Thoracic aorta (tissue), 2 donors: ENCODE data around the gene PTN. TPM values are rescaled to one million over a fixed set of nuclear protein-coding genes. Genes with fewer than 3 reads are reported as not detected.

Experiments used
- ATAC-seq: fragments of 150-250 bp; one replicate; pipeline ENCODE4 v1.8.0; 2017; ENCODE audit warnings: low read depth; ENCODE audit not compliant: insufficient number of reproducible peaks, low FRiP score
- DNase-seq: peaks from one replicate; pipeline ENCODE4 v3.0.0-alpha.2; 2020; ENCODE audit warnings: low spot score
- H3K27ac ChIP-seq, 2 donors: fragments of 200-600 bp; sonication (generic); 1 replicate in 1 of 2; 2 replicates in 1 of 2; pipeline ENCODE4 v1.5.1; 2016; ENCODE audit warnings: mild to moderate bottlenecking in 2 of 2, moderate library complexity in 2 of 2
- H3K27me3 ChIP-seq: fragments of 200-600 bp; sonication (generic); replicated peaks from 2 replicates; pipeline ENCODE4 v1.6.0; 2016; ENCODE audit warnings: mild to moderate bottlenecking; ENCODE audit not compliant: insufficient read depth
- H3K36me3 ChIP-seq: fragments of 200-600 bp; sonication (generic); one replicate; pipeline ENCODE4 v1.5.1; 2016
- H3K4me1 ChIP-seq, 2 donors: fragments of 200-600 bp; sonication (generic); 1 replicate in 1 of 2; 2 replicates in 1 of 2; pipeline versions ENCODE4 v1.5.1 to v1.6.0; 2016; ENCODE audit warnings: low read depth in 2 of 2, mild to moderate bottlenecking in 1 of 2; ENCODE audit not compliant: control insufficient read depth in 1 of 2
- H3K4me3 ChIP-seq: fragments of 200-600 bp; sonication (generic); 2 replicates; pipeline ENCODE4 v1.5.1; 2016; ENCODE audit warnings: mild to moderate bottlenecking
- H3K9me3 ChIP-seq: fragments of 200-600 bp; sonication (generic); 2 replicates; pipeline ENCODE4 v1.5.1; 2016
- total RNA-seq, 2 donors: library from RNA; depleted of rRNA; stranded (reverse); fragments of >200 nt; gene quantifications; one replicate each; pipeline versions ENCODE4 v1.1.0 to v1.2.3, GENCODE V29; 2016
- TF ChIP-seq, protein P1 (sequence below): fragments of 200-600 bp; sonication (generic); IDR thresholded peaks from one replicate; pipeline ENCODE4 v1.5.1; 2019; ENCODE audit warnings: antibody characterized with exemption

PTN gene
- total RNA-seq, 2 donors from 2014 or later, result 4.7 to 12.5 TPM

DNA sequence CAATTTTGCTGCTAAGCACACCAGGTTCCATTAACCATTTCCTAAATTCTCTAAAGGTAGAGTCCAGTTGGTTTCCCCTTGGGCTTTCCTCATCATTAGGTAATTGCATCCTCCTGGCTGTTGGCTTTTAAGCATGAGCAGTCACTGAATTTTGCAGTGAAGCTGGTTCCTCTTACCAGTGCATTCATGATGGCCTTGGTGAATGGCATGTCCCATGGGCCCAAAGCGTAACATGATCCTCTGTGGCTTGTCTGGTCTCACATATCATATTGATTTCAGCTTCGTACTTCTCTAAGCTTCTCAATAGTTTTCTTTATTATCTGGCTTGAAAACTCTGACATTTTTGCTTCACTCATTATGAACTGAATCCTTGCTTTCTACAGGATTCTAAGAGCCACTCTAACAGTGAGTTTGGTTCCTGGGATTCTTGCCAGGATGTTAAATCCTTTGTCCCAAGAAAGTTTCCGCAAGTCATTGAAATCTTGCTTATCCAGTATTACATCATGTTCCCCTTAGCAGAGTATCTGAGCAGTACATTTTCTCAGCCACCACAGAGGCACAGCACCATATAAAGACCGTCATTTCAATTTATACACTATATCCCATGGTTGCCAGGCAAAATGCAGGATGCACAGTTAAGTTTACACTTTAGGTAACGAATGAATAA is 134.2 kb downstream of the PTN start:
- no peak for DNase-seq
- TF ChIP-seq, protein P1, sequence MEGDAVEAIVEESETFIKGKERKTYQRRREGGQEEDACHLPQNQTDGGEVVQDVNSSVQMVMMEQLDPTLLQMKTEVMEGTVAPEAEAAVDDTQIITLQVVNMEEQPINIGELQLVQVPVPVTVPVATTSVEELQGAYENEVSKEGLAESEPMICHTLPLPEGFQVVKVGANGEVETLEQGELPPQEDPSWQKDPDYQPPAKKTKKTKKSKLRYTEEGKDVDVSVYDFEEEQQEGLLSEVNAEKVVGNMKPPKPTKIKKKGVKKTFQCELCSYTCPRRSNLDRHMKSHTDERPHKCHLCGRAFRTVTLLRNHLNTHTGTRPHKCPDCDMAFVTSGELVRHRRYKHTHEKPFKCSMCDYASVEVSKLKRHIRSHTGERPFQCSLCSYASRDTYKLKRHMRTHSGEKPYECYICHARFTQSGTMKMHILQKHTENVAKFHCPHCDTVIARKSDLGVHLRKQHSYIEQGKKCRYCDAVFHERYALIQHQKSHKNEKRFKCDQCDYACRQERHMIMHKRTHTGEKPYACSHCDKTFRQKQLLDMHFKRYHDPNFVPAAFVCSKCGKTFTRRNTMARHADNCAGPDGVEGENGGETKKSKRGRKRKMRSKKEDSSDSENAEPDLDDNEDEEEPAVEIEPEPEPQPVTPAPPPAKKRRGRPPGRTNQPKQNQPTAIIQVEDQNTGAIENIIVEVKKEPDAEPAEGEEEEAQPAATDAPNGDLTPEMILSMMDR, result no peak
- Histone ChIP-seq H3K9me3 (no peaks in the 10 kb centered on the region), H3K36me3 (no peaks in the 10 kb centered on the region), H3K27me3 (no peaks in the 10 kb centered on the region), H3K4me3 (no peak overlapping the region), H3K4me1 (no peaks in the 10 kb centered on the region), H3K27ac (no peak overlapping the region)
- no peak for ATAC-seq

DNA sequence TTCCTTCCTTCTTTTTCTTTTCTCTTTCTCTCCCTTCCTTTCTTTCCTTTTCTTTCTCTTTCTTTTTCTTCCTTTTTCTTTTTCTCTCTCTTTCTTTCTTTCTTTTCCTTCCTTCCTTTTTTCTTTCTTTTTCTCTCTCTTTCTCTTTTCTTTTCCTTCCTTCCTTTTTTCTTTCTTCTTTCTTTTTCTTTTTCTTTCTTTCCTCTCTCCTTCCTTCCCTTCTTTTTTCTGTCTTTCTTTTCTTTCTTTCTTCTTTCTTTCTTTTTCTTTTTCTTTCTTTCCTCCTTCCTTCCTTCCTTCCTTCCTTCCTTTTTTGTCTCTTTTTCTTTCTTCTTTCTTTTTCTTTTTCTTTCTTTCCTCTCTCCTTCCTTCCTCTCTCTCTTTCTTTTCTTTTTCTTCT is 136.8 kb downstream of the PTN start:
- Histone ChIP-seq H3K9me3 (no peaks in the 10 kb centered on the region), H3K27ac (no peak overlapping the region), H3K4me1 (no peaks in the 10 kb centered on the region), H3K4me3 (no peak overlapping the region), H3K27me3 (no peaks in the 10 kb centered on the region), H3K36me3 (no peaks in the 10 kb centered on the region)
- DNase-seq (no peak), ATAC-seq (no peak)
- TF ChIP-seq, protein P1, result no peak

DNA sequence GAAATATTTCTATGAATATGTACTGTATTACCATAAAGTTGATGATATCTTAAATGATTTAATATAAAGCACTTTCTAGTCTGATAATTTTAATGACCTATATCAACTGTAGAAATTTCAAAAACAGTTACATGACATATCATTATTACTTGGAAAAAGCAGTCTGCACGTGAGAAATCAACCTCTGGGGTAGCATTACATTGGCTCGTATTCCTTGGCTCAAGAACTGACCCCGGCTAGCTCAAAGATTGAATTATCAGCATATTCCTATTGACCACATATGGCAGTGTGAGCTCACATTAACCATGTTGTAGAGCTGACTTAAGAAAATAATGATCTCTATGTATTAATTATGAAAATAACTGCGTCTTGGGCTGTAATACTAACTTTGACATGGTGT is 139.3 kb downstream of the PTN start:
- Histone ChIP-seq H3K4me1 (no peaks in the 10 kb centered on the region), H3K9me3 (no peaks in the 10 kb centered on the region), H3K27me3 (no peaks in the 10 kb centered on the region), H3K27ac (no peak overlapping the region), H3K36me3 (no peaks in the 10 kb centered on the region), H3K4me3 (no peak overlapping the region)
- ATAC-seq (no peak), DNase-seq (no peak)
- TF ChIP-seq, protein P1, result no peak

GRCh38 chr7:137203351-137203750 is 140.2 kb downstream of the PTN start:
- Histone ChIP-seq H3K27ac (no peak overlapping the region), H3K4me3 (no peak overlapping the region), H3K9me3 (no peaks in the 10 kb centered on the region), H3K27me3 (no peaks in the 10 kb centered on the region), H3K4me1 (no peaks in the 10 kb centered on the region), H3K36me3 (no peaks in the 10 kb centered on the region)
- TF ChIP-seq, protein P1, result no peak
- no peak for ATAC-seq
- no peak for DNase-seq

GRCh38 chr7:137196648-137197047 is 146.9 kb downstream of the PTN start:
- Histone ChIP-seq H3K4me1 (no peaks in the 10 kb centered on the region), H3K36me3 (no peaks in the 10 kb centered on the region), H3K9me3 (no peaks in the 10 kb centered on the region), H3K27me3 (no peaks in the 10 kb centered on the region), H3K4me3 (no peak overlapping the region), H3K27ac (no peak overlapping the region)
- TF ChIP-seq, protein P1, result no peak
- DNase-seq (no peak), ATAC-seq (no peak)
